Neutrophil (primary cell): Measurements from ENCODE around the gene THSD4.
"Not testable (repeated sequence)": the region's sequence is repeated elsewhere in the genome, so short reads cannot be mapped to it uniquely, and the experiment has no call there.

Experiments
- H3K27ac ChIP-seq: fragments of 200-600 bp; sonication (generic); 2 replicates; pipeline ENCODE4 v1.5.1; 2016; ENCODE audit warnings: mild to moderate bottlenecking, moderate library complexity
- H3K27me3 ChIP-seq: fragments of 200-600 bp; sonication (generic); 2 replicates; pipeline ENCODE4 v1.6.0; 2016; ENCODE audit warnings: mild to moderate bottlenecking
- H3K36me3 ChIP-seq: fragments of 200-600 bp; sonication (generic); 2 replicates; pipeline ENCODE4 v1.5.1; 2017
- H3K4me1 ChIP-seq, 2 experiments: fragments of 200-600 bp in 1 of 2; sonication (generic) in 1 of 2; 1 replicate in 1 of 2; 2 replicates in 1 of 2; pipeline versions ENCODE4 v1.5.1 to v1.6.1; 2013 to 2016; ENCODE audit warnings: low read depth in 1 of 2, low read length in 1 of 2, mild to moderate bottlenecking in 1 of 2, moderate library complexity in 1 of 2; ENCODE audit not compliant: control insufficient read depth in 1 of 2, insufficient read depth in 1 of 2
- H3K4me3 ChIP-seq, 2 experiments: fragments of 200-600 bp in 1 of 2; sonication (generic) in 1 of 2; 1 replicate in 1 of 2; 2 replicates in 1 of 2; pipeline ENCODE4 v1.5.1; 2013 to 2016; ENCODE audit warnings: low read depth in 1 of 2, low read length in 1 of 2, mild to moderate bottlenecking in 1 of 2, moderate library complexity in 1 of 2
- H3K9me3 ChIP-seq: fragments of 200-600 bp; sonication (generic); 2 replicates; pipeline ENCODE4 v1.5.1; 2016
- CTCF ChIP-seq: fragments of 200-600 bp; sonication (generic); IDR thresholded peaks from 2 replicates; pipeline ENCODE4 v1.5.1; 2016; ENCODE audit warnings: antibody characterized with exemption

THSD4 gene

GRCh38 chr15:71393383-71393782 is 278.1 kb downstream of the THSD4 start:
- Histone ChIP-seq H3K27ac (no peak overlapping the region), H3K4me1 (no peaks in the 10 kb centered on the region), H3K27me3 (peaks cover 7% of the 10 kb centered on the region), H3K9me3 (no peaks in the 10 kb centered on the region), H3K36me3 (no peaks in the 10 kb centered on the region), H3K4me3 (no peak overlapping the region)
- TF ChIP-seq CTCF: no peak

GRCh38 chr15:71396536-71397125 is 281.4 kb downstream of the THSD4 start:
- TF ChIP-seq CTCF: no peak
- Histone ChIP-seq H3K4me1 (no peaks in the 10 kb centered on the region), H3K27me3 (no peaks in the 10 kb centered on the region), H3K36me3 (no peaks in the 10 kb centered on the region), H3K27ac (no peak overlapping the region), H3K9me3 (no peaks in the 10 kb centered on the region), H3K4me3 (no peak overlapping the region)

GRCh38 chr15:71397377-71397776 is 282.1 kb downstream of the THSD4 start:
- no peak overlapping the region for H3K4me3 ChIP-seq
- no peaks in the 10 kb centered on the region for H3K4me1 ChIP-seq
- H3K36me3 ChIP-seq: no peaks in the 10 kb centered on the region
- no peak overlapping the region for H3K27ac ChIP-seq
- no peak for TF ChIP-seq CTCF
- H3K9me3 ChIP-seq: no peaks in the 10 kb centered on the region
- H3K27me3 ChIP-seq: no peaks in the 10 kb centered on the region

GRCh38 chr15:71400294-71400693 is 285.0 kb downstream of the THSD4 start:
- Histone ChIP-seq H3K4me1 (no peaks in the 10 kb centered on the region), H3K9me3 (no peaks in the 10 kb centered on the region), H3K36me3 (no peaks in the 10 kb centered on the region), H3K27ac (no peak overlapping the region), H3K27me3 (no peaks in the 10 kb centered on the region), H3K4me3 (no peak overlapping the region)
- TF ChIP-seq CTCF: no peak

GRCh38 chr15:71401728-71402127 is 286.5 kb downstream of the THSD4 start:
- H3K27ac ChIP-seq, H3K4me3 ChIP-seq, H3K4me1 ChIP-seq, H3K9me3 ChIP-seq, H3K27me3 ChIP-seq, H3K36me3 ChIP-seq: not testable (repeated sequence)

- Histone ChIP-seq H3K36me3 (no peaks in the 10 kb centered on the region), H3K27me3 (peaks cover 15% of the 10 kb centered on the region), H3K9me3 (no peaks in the 10 kb centered on the region), H3K4me3 (no peak overlapping the region), H3K4me1 (no peaks in the 10 kb centered on the region), H3K27ac (no peak overlapping the region)
- no peak for TF ChIP-seq CTCF
Observed at GRCh38 chr15:71409541-71409940, 294.3 kb downstream of the THSD4 start.
